HepG2 (cell line): Measurements from ENCODE around the gene IDUA. TPM values are rescaled to one million over a fixed set of nuclear protein-coding genes. Genes with fewer than 3 reads are reported as not detected.
A peak's percentile ranks its signal among the peaks of the same experiment; 100 is the strongest.

Experiments
- KLF16 ChIP-seq, 2 experiments: sonication (generic) in 1 of 2; formaldehyde crosslinking in 1 of 2; IDR thresholded peaks; 2 replicates each; pipeline versions ENCODE4 v1.6.1 to v1.8.0; 2016 to 2023; ENCODE audit warnings: missing genetic modification reagents in 2 of 2, missing compliant biosample characterization in 1 of 2
- MTA1 ChIP-seq: sonication (generic); formaldehyde crosslinking; IDR thresholded peaks from 2 replicates; pipeline ENCODE4 v1.4.0; 2020; ENCODE audit warnings: missing genetic modification reagents, mild to moderate bottlenecking, borderline replicate concordance
- NFKB2 ChIP-seq: sonication (generic); formaldehyde crosslinking; IDR thresholded peaks from 2 replicates; pipeline ENCODE4 v1.4.0; 2020; ENCODE audit warnings: missing genetic modification reagents, borderline replicate concordance
- RBM22 ChIP-seq: fragments of 200-400 bp; formaldehyde crosslinking; optimal IDR thresholded peaks from 2 replicates; pipeline ENCODE3; 2017; ENCODE audit warnings: mild to moderate bottlenecking, low read length, moderate library complexity
- REST ChIP-seq, 2 experiments: IDR thresholded peaks; 2 replicates each; pipeline ENCODE4 v1.6.1; 2011 to 2012; ENCODE audit warnings: low read length in 2 of 2, borderline replicate concordance in 1 of 2, low read depth in 1 of 2, mild to moderate bottlenecking in 1 of 2, moderate library complexity in 1 of 2
- ZFP36L2 ChIP-seq: sonication (generic); formaldehyde crosslinking; IDR thresholded peaks from 2 replicates; pipeline ENCODE4 v1.4.0; 2020; ENCODE audit warnings: missing genetic modification reagents
- ZNF142 ChIP-seq: sonication (generic); formaldehyde crosslinking; IDR thresholded peaks from 2 replicates; pipeline ENCODE4 v1.4.0; 2020; ENCODE audit warnings: missing genetic modification reagents
- ZNF329 ChIP-seq: sonication (generic); formaldehyde crosslinking; IDR thresholded peaks from 2 replicates; pipeline ENCODE4 v1.9.0; 2021; ENCODE audit warnings: low read depth, mild to moderate bottlenecking, missing genetic modification reagents
- ZNF33A ChIP-seq: sonication (generic); formaldehyde crosslinking; IDR thresholded peaks from 2 replicates; pipeline ENCODE4 v1.5.1; 2020; ENCODE audit warnings: missing genetic modification reagents, mild to moderate bottlenecking, moderate library complexity, borderline replicate concordance
- ZNF546 ChIP-seq: sonication (generic); formaldehyde crosslinking; conservative IDR thresholded peaks from 2 replicates; pipeline ENCODE4 v1.8.1; 2023; ENCODE audit warnings: mild to moderate bottlenecking, missing genetic modification reagents
- ZNF7 ChIP-seq: IDR thresholded peaks from 2 replicates; pipeline ENCODE4 v1.6.1; 2016; ENCODE audit warnings: missing biosample characterization, missing genetic modification reagents
- ZNF784 ChIP-seq: sonication (generic); formaldehyde crosslinking; IDR thresholded peaks from 2 replicates; pipeline ENCODE4 v1.5.1; 2020; ENCODE audit warnings: missing genetic modification reagents, mild to moderate bottlenecking, borderline replicate concordance
- ZZZ3 ChIP-seq: sonication (generic); formaldehyde crosslinking; IDR thresholded peaks from 2 replicates; pipeline ENCODE4 v1.4.0; 2020; ENCODE audit warnings: missing genetic modification reagents, mild to moderate bottlenecking, borderline replicate concordance
- polyA plus RNA-seq, 8 experiments: library from polyadenylated mRNA; depleted of rRNA in 3 of 8; stranded (reverse) in 7 of 8; unstranded in 1 of 8; fragments of >200 nt; fragmentation: Illumina TruSeq in 4 of 8; extraction: Trizol in 4 of 8; gene quantifications; 2 replicates each; pipeline versions ENCODE4 v1.2.1 to v1.2.3, GENCODE V29; 2011 to 2016; ENCODE audit warnings: low read depth in 4 of 8, missing spikeins in 1 of 8, mixed read lengths in 1 of 8; ENCODE audit not compliant: insufficient read depth in 1 of 8
- total RNA-seq, 5 experiments: library from RNA; depleted of rRNA; stranded (reverse); fragments of >200 nt; fragmentation: Illumina TruSeq; extraction: Trizol; gene quantifications; 2 replicates each; pipeline ENCODE4 v1.2.3, GENCODE V29; 2016; ENCODE audit warnings: low read depth in 1 of 5

IDUA gene
- total and polyA plus RNA-seq, 2 of the 13 experiments (the other 11 are each of a cell fraction or from before 2014, with no cell fraction given): 0.77 to 1.0 TPM

GRCh38 chr4:985123-985830 is 1.6 kb upstream of the IDUA start (continued):
- no peak for TF ChIP-seq ZFP36L2 (CRISPR knock-in tag)
- 0 out of 4 replicates have a peak, but pooled peaks of 1 of the 2 experiments have one; percentile 19 for TF ChIP-seq KLF16 (CRISPR knock-in tag; IDR thresholded peaks at IDR 0.05)
- TF ChIP-seq ZNF33A (CRISPR knock-in tag): no peak
- TF ChIP-seq RBM22: peak; percentile 82
- TF ChIP-seq ZNF142: no peak
- TF ChIP-seq REST (IDR thresholded peaks at IDR 0.05; ENCODE audit: borderline replicate concordance in 1 of 2, low read depth in 1 of 2, low read length in 2 of 2): peak in 1 of 2 experiments; percentile 31; a peak in 1 of 4 replicates
- no peak for TF ChIP-seq ZNF329 (CRISPR knock-in tag)
- TF ChIP-seq MTA1 (CRISPR knock-in tag): no peak
- TF ChIP-seq ZZZ3 (CRISPR knock-in tag): no peak
- no peak for TF ChIP-seq ZNF546
- TF ChIP-seq ZNF784 (CRISPR knock-in tag): no peak
- peak; percentile 35; the same call in 1 of the 2 replicates for TF ChIP-seq NFKB2 (CRISPR knock-in tag)
- no peak for TF ChIP-seq ZNF7 (CRISPR knock-in tag)
